HG02884 (cell line): ENCODE data around the gene DNAJB1.

Source experiments
- ATAC-seq: cut with Tn5 transposase; IDR thresholded peaks from one replicate; pipeline ENCODE4 v1.9.1; 2021; ENCODE audit warnings: mild to moderate bottlenecking, moderate library complexity; ENCODE audit not compliant: unreplicated experiment

The DNAJB1 gene

DNA sequence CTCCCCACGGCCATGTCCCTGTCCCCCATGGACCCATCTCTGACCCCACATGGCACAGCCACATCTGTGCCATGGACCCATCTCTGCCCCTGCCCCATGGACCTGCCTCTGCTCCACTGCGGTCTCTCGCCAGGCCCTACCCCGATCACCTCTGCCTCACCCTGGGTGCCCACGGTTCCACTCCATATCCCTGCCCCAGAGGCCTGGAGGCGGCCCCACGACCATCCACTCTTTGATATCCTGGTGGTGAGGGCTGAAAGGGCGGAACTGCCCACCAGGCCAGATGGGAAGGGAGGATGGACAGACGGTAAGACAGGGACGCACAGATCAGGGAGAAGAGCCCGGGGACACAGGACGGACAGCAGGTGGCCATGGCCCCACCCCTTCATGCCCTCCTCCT, 43.4 kb downstream of the DNAJB1 start:
- ATAC-seq, result no peak

DNA sequence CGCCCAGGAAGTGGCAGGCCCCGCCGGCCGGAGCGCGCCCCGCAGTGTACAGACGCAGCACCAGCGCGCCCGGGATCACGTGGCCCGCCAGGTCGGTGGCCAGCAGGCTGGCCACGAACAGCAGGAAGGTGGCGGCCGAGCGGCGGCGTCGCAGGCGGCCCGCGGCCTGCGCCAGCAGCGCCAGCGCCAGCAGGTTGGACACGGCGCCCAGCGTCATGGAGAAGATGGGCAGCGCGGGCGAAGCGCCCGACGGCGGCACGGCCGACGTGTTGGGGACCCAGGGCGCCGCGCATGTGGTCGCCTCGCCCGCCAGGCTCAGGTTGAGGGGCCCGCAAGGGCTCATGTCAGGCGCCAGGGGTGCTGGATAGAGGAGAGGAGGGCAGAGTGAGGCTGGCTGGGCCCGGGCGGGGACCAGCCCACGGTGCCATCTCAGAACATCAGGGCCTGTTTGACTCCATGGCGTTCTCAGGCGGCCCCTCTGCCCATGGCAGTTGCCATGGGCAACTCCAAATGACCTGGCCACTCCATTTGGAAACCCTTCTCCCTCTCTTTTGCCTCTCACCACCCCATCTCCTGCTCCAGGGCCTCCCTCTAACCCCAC, 44.1 kb downstream of the DNAJB1 start:
- ATAC-seq, result no peak

GRCh38 chr19:14473073-14473977, 44.9 kb downstream of the DNAJB1 start:
- ATAC-seq, result no peak

DNA sequence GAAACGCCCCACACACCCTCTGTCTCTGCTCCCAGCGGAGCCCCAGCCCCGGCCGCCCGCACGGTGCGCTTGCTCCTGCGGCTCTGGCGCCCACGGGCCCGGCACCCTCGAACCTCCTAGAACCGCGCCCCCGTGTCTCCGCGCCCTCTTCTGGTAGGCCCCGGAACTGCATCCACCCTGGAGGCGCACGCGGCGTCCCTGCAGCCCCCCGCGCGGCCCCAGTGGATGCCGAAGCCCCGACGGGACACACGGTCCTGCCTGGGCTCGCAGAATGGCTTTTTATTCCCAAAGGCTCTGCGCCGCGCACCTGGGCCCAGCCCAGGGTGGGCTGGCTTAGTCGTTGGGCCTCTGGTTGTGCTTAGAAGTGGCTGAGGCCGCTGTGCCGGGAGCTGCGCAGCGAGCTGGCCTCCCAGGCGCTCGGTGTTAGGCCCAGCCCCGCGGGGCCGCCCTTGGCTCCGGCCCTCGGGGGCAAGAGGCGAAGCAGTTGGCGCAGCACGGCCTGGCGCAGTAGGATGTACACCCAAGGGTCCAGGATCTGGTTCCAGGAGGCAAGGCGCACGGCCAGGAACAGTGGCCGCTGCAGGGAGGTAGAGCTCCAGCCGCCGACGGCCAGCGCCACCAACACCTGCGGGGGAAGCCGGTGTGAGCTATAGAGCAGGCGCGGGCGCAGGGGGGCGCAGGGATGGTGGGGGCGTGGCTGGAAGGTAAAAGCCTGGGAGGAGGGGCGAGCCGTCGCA, 45.8 kb downstream of the DNAJB1 start:
- ATAC-seq, result no peak

DNA sequence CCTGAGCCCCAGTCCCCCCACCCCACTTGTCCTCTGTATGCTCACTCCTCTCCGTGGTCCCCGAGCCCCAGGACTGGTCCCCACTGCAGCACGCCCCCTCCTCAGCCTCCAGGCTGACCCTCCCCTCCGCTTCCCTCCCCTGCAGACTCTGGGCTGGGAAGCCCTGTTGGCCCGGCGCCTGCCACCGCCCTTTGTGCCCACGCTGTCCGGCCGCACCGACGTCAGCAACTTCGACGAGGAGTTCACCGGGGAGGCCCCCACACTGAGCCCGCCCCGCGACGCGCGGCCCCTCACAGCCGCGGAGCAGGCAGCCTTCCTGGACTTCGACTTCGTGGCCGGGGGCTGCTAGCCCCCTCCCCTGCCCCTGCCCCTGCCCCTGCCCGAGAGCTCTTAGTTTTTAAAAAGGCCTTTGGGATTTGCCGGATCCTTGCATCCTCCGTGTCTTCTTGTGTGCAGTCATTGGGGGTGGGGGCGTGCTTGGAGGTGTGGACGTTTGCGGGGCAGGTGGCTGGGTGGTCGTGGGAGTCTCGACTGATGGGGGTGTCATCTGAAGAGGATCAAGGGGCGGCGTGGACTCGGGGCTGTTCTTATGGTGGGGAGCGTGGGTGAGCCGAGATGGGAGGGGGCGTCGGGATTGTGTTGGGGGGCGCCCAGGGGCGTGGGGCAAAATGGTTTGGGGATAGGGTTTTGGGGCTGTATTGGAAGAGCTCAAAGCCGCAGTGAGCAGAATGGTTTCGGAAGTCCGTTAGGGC, 46.6 kb downstream of the DNAJB1 start:
- no peak for ATAC-seq

GRCh38 chr19:14470031-14470876, 47.9 kb downstream of the DNAJB1 start:
- no peak for ATAC-seq

DNA sequence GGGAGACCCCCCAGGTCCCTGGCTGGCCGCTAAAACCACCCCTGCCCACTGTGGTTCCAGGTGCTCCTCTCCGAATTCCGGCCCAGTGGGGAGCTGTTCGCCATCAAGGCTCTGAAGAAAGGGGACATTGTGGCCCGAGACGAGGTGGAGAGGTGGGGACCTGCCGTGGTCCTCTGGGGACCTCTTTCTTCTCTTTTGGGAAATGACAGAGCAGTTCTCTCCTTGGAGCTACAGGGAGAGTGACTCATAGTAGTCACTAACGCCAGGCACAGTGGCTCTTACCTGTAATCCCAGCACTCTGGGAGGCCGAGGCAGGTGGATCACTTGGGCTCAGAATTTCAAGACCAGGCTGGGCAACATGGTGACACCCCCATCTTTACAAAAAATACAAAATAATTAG, 50.4 kb downstream of the DNAJB1 start:
- no peak for ATAC-seq

DNA sequence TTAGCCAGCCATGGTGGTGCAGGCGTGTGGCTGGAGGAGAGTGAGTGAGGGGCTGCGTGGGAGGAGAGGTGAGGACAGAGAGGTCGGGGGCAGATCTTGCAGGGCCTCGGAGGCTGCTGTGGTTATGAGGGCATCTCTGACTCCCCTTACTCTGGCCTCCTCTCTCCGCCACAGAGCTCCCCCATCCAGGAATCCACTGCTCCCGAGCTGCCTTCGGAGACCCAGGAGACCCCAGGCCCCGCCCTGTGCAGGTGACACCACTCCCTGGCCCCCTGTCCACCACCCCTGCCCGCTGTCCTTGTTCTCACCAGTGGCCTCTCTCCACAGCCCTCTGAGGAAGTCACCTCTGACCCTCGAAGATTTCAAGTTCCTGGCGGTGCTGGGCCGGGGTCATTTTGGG, 50.8 kb downstream of the DNAJB1 start:
- ATAC-seq, result no peak
